NT2/D1 (cell line): ENCODE data around the gene COPE.

Source experiments
- DNase-seq: peaks from one replicate; pipeline ENCODE4 v3.0.0-alpha.2; 2011; ENCODE audit warnings: low read depth, low spot score
- H3K27me3 ChIP-seq: 2 replicates; pipeline ENCODE4 v1.6.0; 2011; ENCODE audit warnings: mild to moderate bottlenecking; ENCODE audit not compliant: insufficient read length, insufficient read depth
- H3K36me3 ChIP-seq: 2 replicates; pipeline ENCODE4 v1.6.1; 2011; ENCODE audit warnings: mild to moderate bottlenecking, low read length, mixed read lengths; ENCODE audit not compliant: insufficient read depth, insufficient read length
- H3K4me1 ChIP-seq: 2 replicates; pipeline ENCODE4 v1.5.1; 2011; ENCODE audit not compliant: insufficient read depth, insufficient read length
- H3K4me3 ChIP-seq: 2 replicates; pipeline ENCODE4 v1.5.1; 2011; ENCODE audit warnings: low read depth; ENCODE audit not compliant: insufficient read length
- H3K9ac ChIP-seq: 2 replicates; pipeline ENCODE4 v1.6.0; 2011; ENCODE audit warnings: low read depth; ENCODE audit not compliant: insufficient read length
- H3K9me3 ChIP-seq: 2 replicates; pipeline ENCODE4 v1.5.1; 2011; ENCODE audit warnings: mild to moderate bottlenecking, low read length; ENCODE audit not compliant: insufficient read depth
- SUZ12 ChIP-seq: IDR thresholded peaks from 2 replicates; pipeline ENCODE4 v1.6.1; 2011; ENCODE audit not compliant: insufficient read length, insufficient read depth; ENCODE audit errors: extremely low read depth
- YY1 ChIP-seq: IDR thresholded peaks from 2 replicates; pipeline ENCODE4 v1.6.1; 2011; ENCODE audit not compliant: insufficient read length, insufficient read depth
- ZNF274 ChIP-seq: IDR thresholded peaks from 2 replicates; pipeline ENCODE4 v1.6.1; 2011; ENCODE audit warnings: mild to moderate bottlenecking, low read depth, low read length

The COPE gene

DNA sequence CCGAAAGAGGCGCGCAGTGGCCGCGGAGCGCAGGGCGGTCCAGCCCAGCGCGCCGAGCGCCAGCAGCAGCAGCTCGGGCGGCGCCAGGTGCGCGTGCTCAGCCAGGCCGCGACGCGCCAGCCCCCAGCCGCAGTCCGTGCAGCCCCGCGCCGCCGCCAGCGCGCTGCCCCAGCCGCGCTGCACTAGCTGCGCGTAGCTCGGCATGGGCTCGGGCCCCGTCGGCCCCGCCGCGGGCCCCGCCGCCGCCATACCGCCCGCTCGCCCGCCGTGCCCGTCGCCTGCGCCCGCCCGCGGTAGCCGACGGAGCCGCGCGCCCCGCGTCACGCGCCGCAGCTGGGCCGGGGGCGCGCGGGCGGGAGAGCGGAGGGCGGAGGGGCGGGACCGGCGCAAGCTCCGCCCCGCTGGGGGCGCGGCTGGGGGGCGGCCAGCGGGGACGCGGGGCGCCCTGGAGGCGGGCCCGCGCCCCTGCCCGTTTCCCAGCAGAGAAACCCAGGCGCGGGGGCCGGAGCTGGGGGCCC is 23.3 kb downstream of the COPE start, which contains the start of gene CERS1:
Gene CERS1, minus strand, starts transcription at position 335 of the 518 bp plus-strand sequence. Its CDS starts 86 bp downstream, at position 249.
- DNase-seq: no peak
- TF ChIP-seq SUZ12: no peak
- TF ChIP-seq ZNF274: no peak
- TF ChIP-seq YY1: no peak
- Histone ChIP-seq H3K27me3 (no peaks in the 10 kb centered on the region), H3K9me3 (no peaks in the 10 kb centered on the region), H3K9ac (peak within 1 kb of the TSS; percentile 79), H3K4me3 (peak within 1 kb of the TSS; percentile 77), H3K4me1 (peaks cover 12% of the 10 kb centered on the region), H3K36me3 (peaks cover 33% of the 10 kb centered on the region)

DNA sequence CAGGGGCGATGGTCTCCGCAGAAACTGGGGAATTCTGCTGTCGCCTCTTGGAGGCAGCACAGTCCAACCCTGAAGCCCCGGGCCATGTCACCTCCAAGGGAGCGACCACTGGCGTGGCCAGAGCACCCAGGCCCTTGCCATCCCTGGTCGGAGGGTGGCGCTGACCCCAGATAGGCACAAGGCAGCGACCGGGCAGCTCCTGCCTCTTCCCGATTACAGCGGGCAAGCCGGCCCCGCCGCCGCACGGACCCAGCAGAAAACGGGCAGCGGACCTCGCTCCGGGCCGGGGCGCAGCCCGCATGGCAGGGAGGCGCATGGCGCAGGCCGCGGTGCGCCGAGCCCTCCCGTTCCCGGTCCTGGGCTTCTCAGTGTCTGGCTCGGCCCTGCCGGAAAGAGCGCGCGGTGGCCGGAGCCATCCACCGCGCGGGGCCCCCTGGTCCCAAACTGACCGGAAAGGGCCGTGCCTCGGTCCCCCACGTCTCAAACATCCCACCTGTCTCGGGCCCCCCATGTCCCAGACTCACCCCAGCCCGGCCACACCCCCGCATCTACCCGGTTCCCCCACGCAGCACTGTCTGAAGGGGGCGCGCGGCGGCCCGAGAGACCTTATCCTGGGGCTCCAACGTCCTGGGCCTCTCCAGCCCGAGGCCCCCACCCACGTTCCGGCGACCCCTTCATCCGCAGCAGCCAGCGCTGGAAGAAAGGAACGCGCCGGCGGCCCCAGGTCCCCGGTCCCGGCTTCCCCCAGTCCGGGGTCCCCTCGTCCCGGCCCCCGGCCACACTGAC is 24.0 kb downstream of the COPE start:
- Histone ChIP-seq H3K4me3 (peak overlapping the region; percentile 77), H3K36me3 (peaks cover 28% of the 10 kb centered on the region), H3K9ac (peak overlapping the region; percentile 79), H3K27me3 (no peaks in the 10 kb centered on the region), H3K4me1 (peaks cover 12% of the 10 kb centered on the region), H3K9me3 (no peaks in the 10 kb centered on the region)
- TF ChIP-seq SUZ12 (no peak), ZNF274 (no peak), YY1 (no peak)
- peak; percentile 67 for DNase-seq

DNA sequence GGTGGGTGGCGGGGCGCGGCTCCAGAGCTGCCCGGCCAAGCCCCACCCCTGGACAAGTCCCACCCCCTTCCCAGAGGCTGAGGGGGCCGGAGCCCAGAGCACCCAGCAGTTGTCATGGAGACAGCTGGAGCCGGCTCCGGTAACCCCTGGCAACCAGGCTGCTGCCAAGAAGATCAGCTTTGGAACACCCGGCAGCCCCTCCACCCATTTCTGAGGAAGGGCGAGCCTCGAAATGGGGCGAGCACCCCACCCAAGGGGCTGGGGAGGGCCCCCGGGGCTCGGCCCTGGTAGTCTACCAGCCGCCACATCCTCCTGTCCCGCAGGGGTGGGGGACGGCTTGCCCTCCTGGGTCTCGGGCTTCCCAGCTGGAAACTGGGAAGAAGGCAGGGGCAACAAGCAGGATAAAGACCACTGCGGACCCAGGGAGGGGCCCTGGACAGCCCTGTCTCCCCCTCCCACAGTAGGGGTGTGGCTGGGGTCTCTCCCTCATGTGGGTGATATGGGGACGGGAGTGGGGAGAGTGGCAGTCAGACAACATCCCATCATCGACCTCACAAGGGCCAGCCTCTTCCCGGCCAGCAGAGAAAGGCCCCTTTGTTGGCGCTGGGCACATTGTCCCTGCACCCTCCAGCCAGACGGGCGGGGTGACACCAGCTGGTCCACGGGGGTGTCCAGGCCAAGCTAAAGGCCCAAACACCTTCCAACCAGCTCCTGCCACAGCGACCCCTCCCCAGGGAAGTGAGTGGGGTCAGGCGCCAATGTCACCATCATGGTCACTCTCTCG is 24.7 kb downstream of the COPE start:
- TF ChIP-seq ZNF274: no peak
- no peak for TF ChIP-seq YY1
- TF ChIP-seq SUZ12: no peak
- Histone ChIP-seq H3K27me3 (no peaks in the 10 kb centered on the region), H3K4me1 (peaks cover 14% of the 10 kb centered on the region), H3K9ac (peak overlapping the region; percentile 79), H3K36me3 (peaks cover 24% of the 10 kb centered on the region), H3K4me3 (peak overlapping the region; percentile 77), H3K9me3 (no peaks in the 10 kb centered on the region)
- DNase-seq: no peak

DNA sequence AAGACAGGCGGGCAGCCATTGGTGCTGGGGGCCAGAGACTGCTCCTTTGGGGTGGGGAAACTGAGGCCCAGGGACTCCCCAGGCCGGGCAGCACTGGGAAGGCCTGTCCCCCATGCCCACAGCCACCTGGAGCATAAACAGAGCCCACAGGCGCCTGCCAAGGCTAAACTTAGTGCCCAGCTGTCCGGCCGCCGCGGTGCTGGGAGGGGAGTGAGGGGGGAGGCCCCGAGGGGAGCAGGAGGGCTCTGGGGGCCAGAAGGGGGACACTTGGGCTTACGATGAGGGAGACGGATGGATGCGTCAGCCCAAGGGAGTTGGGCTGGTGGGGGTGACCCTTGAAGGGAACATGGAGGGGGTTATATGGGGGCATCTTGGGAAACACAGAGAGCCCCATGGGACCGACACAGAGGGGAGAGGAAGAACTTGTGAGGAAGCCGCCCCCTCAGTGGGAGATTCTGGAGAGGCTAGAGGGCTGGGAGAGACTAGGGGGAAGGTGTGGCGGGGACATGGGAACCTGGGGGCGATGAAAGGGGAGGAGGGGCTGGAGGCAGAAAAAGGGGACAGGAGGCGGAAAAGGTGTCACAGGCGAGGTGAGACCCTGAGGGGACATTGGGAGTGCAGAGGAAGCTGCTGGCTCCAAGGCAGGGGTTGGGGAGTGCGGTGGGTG is 25.5 kb downstream of the COPE start:
- no peak for DNase-seq
- peaks cover 17% of the 10 kb centered on the region for H3K36me3 ChIP-seq
- no peaks in the 10 kb centered on the region for H3K27me3 ChIP-seq
- H3K4me3 ChIP-seq: no peak overlapping the region
- no peak for TF ChIP-seq ZNF274
- peaks cover 14% of the 10 kb centered on the region for H3K4me1 ChIP-seq
- no peaks in the 10 kb centered on the region for H3K9me3 ChIP-seq
- H3K9ac ChIP-seq: peak overlapping the region; percentile 8

DNA sequence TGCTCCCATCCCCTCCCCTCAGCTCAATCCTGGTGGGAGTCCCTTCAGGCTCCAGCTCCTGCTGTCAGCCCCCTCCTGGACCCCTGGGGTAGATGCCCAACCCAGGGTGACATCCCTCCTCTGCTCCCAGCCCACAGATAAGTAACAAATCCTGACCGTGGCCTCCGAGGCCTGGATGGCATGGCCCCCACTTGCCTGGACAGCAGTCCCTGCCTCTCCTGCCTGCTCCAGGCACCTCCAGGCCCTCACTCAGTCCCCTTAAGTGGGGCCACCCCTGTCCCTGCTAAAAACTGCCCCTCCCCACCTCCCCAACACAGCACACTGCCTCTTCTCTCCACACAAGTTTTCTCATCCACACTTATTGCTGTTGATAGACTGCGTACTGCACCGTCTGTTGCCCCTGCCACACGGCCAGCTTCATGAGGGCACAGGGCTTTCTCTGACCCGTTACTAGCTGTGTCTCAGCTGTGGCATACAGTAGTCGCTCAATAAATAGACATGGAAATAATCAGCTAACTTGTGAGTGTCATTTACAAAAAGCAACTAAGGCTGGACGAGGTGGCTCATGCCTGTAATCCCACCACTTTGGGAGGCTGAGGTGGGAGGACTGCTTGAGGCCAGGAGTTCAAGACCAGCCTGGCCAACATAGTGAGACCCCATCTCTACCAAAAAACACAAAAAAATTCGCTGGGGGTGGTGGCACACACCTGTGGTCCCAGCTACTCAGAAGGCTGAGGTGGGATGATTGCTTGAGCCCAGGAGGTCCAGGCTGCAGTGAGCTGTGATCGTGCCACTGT is 29.0 kb downstream of the COPE start:
- Histone ChIP-seq H3K36me3 (peaks cover 27% of the 10 kb centered on the region), H3K4me1 (peaks cover 12% of the 10 kb centered on the region), H3K27me3 (no peaks in the 10 kb centered on the region), H3K4me3 (no peak overlapping the region), H3K9me3 (no peaks in the 10 kb centered on the region), H3K9ac (no peak overlapping the region)
- DNase-seq: no peak
- no peak for TF ChIP-seq ZNF274

DNA sequence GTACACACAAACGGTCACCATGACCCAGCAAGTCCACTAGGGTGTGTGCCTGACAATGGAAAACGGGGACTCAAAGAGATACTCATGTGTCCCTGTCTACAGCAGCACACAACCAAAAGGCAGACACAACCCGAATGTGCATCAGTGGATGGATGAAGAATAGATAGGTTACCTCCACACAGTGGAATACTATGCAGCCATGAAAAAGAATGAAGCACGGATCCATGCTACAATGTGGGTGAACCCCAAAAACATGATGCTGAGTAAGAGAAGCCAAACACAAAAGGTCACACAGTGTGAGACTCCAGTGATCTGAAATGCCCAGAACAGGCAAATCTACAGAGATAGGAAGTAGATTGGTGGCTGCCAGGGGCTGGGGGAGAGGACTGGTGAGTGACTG is 32.2 kb downstream of the COPE start:
- no peaks in the 10 kb centered on the region for H3K9me3 ChIP-seq
- H3K4me3 ChIP-seq: no peak overlapping the region
- no peak for TF ChIP-seq YY1
- no peak for TF ChIP-seq SUZ12
- no peak for TF ChIP-seq ZNF274
- H3K4me1 ChIP-seq: peaks cover 5% of the 10 kb centered on the region
- peaks cover 35% of the 10 kb centered on the region for H3K36me3 ChIP-seq
- H3K27me3 ChIP-seq: no peaks in the 10 kb centered on the region
- H3K9ac ChIP-seq: no peak overlapping the region
- DNase-seq: no peak
